Suppressor macrophage treated with lipopolysaccharide for 1 hour (primary cell): Measurements from ENCODE around the gene MYO18B.

Experiments
- DNase-seq, 3 donors: peaks; one replicate each; pipeline ENCODE4 v3.0.0-alpha.2; 2020 to 2022

MYO18B gene

DNA sequence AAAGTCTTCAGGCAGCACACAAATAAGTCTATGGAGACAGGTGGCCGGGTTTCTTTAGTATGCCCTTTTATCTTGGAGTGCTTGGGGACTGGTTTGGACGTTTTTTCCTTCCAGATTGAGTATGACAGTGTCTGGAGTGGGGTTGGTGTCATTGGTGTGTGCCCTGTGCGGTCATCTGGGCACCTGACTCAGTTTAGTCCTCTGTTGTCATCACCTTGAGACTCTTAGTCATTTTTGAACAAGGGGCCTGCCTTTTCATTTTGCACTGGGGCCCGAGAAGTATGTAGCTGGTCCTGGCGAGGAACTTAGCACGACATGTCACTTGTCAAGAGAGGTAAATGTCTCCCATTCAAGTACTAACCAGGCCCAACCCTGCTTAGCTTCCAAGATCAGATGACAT is 27.2 kb upstream of the MYO18B start:
- DNase-seq, result no peak

GRCh38 chr22:25716637-25717036 is 25.4 kb upstream of the MYO18B start:
- DNase-seq, result no peak

GRCh38 chr22:25718135-25718840 is 23.7 kb upstream of the MYO18B start:
- no peak for DNase-seq

GRCh38 chr22:25722223-25722622 is 19.8 kb upstream of the MYO18B start:
- DNase-seq, result no peak

DNA sequence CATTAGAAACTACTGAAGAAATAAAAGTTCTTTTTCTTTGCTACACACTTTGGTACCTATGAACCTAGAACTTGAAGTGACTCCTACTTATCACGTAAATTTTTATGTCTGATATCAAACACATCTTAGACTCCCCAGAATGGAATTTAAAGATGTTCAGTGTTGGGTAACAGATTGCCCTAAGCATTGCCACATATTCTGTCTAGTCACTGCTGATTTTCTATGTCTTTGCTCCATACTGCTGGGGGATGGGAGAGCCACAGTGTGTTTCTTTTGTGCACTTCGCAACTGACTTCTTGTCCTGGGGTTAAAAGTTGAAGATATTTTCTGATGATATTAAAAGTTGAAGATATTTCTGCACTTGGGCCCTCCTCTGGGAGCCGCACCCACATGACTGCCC is 19.4 kb upstream of the MYO18B start:
- no peak for DNase-seq

DNA sequence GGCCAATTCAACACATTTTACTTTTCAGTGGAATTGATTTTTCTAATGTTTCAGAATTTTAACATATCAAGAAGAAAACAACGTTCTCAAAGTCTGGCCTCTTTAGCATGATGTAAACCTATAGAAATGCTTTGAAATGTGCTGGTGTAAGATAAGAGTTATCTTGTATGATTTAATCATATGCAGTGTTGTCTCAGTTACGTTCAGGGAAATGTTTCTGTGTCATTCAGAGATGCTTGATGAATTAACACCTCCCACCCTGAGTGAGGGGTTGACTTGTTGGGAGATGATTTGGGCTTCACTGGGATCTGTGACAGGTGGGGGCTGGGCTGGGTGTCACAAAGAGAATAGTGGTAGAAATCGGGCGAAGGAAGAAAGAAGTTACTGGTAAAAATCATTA is 15.7 kb upstream of the MYO18B start:
- DNase-seq, result no peak

GRCh38 chr22:25728071-25728470 is 13.9 kb upstream of the MYO18B start:
- no peak for DNase-seq

DNA sequence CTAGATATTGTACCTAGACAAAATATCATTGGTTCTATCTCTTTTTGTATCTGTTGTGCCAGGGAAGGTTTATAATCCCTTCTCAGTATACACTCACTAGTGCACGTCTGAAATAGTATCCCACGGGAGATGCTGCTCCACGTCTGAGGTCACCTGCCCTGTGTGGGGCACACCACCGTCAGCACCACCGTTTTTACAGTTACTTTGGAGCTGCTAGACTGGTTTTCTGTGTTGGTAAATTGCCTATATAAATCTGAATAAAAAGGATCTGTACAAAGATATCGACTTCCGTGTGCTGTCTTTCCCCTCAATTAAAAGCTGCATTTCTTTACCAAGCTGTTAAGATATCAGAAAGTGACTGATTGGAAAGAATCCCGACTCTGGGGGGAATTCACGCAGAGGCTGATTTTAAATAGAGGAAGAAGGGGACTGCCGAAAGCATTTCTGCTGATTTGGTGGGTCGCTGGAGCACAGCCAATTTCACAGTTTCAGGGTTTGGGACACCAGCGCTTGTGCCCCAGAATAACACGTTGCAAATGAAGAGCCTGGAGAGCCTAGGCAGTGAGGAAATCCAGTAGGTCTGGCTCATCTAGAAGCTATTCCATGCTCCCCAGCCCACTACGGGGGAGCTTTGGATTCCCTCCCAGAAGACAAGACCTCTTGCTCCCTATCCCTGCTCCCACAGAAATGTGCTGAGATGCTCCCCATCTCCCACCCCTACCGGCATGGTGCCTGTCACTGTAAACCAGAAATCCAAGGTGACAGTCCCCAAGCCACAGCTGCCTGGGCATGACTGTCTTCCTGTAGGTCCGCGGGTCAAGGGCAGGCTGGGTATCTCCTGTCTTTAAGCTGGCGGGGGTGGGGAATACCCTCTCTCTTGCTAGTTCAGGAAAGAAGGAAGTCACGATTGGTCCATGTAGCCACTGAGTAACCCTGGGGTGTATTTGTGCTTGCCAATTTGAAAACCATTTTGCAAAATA is 12.7 kb upstream of the MYO18B start:
- DNase-seq, result peak; percentile 45 to 60 (median 53)

GRCh38 chr22:25735650-25736049 is 6.3 kb upstream of the MYO18B start:
- DNase-seq, result no peak

DNA sequence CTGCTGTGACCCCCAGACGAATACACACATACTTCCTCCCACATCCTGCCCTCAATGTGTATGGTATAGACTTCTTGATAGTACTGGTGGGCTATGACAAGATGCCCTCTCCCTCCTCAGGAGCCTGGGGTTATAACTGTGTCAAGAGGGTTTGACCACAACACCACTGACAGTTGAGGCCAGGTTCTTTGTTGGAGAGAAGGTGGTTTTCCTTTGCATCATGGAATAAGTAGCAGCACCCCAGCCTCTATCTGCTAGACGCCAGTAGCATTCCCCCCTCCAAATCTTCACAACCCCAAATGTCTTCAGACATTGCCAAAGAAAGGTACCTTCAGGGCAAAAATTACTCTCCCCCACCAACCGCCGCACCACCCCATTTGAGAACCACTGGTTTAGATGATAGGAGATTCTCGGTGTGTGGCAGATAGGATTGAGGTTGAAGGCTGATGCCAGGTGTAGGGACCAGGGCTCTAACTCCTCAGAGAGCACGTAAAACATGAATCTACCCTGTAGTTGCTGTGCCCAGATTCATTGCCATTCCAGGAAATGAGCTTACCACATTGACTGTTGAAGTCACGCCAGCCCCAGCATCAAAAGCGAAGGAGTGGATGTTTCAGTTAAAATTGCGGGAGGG is 5.5 kb upstream of the MYO18B start:
- DNase-seq, result no peak

- DNase-seq, result no peak
These were observed 2.2 kb upstream of the MYO18B start for GRCh38 chr22:25739659-25740344.

- no peak for DNase-seq
These were observed 1.1 kb downstream of the MYO18B start for GRCh38 chr22:25742918-25743708.

GRCh38 chr22:25744694-25745093 is 2.7 kb downstream of the MYO18B start:
- no peak for DNase-seq

- peak in 1 of 3 donors; percentile 24 for DNase-seq
These were observed 3.5 kb downstream of the MYO18B start for GRCh38 chr22:25745341-25746011.

GRCh38 chr22:25746012-25746373 is 4.0 kb downstream of the MYO18B start:
- no peak for DNase-seq

- DNase-seq, result peak; percentile 42 to 72 (median 60)
These were observed 5.4 kb downstream of the MYO18B start for GRCh38 chr22:25747245-25747944.

DNA sequence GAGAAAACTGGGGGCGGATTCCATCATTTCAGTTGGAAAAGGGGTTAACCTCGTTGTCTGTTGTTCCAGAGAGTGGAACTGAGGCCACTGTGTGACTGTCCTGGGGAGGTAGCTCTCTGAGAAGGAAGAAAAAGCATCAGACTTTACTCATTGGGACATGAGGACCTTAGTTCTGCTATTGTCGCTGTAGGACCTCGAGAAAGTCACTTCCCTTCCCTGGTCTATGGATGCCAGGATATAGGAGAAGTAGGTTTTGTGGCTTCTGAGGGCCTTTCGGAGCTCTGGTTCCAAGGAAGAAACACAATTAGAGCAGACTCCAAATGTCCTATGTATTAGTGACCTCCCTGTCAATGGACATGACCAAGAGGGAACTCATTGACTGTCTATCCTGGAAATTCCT is 6.2 kb downstream of the MYO18B start:
- DNase-seq, result peak; percentile 57 to 69 (median 59)

DNA sequence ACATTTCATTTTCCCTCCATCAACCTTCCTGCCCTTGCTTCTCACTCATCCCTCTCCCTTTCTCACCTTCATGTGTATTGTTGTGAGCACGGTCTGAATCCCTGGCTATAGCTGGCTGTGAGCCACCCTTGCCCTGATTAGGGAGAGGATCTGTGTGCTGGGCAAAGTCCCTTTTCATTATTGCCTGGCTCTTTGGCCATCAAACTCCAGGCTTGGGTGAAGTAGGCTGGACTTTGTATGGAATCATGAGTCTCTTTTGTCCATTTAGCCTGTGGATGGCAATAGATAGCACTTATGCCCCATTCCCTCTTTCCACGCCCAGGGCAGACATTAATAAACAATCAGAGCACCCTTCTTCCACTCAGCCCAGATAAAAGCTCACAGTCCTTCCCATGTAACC is 6.7 kb downstream of the MYO18B start:
- DNase-seq, result no peak

GRCh38 chr22:25749420-25750169 is 7.6 kb downstream of the MYO18B start:
- no peak for DNase-seq

- DNase-seq, result peak; percentile 25 to 37 (median 36)
These were observed 8.7 kb downstream of the MYO18B start for GRCh38 chr22:25750569-25751173.
